ENCODE results near the gene SGCD. TPM values are rescaled to one million over a fixed set of nuclear protein-coding genes. Genes with fewer than 3 reads are reported as not detected.

SGCD gene
- total and polyA plus RNA-seq, 2 experiments from 2014 or later: 69.7 to 71.2 TPM

- in situ Hi-C loops (cut with MboI): no loop called here
- H3K9me3 ChIP-seq (ENCODE audit: low read depth): no peaks in the 10 kb centered on the region
- no peaks in the 10 kb centered on the region for H3K9me2 ChIP-seq (ENCODE audit: insufficient read depth)
- H3K4me3 ChIP-seq: no peak overlapping the region
- H3K4me2 ChIP-seq (ENCODE audit: unreplicated experiment): no peak overlapping the region
- H3K27me3 ChIP-seq (replicated peaks; ENCODE audit: insufficient read depth): no peaks in the 10 kb centered on the region
- H3K9ac ChIP-seq: no peak overlapping the region
- H3K79me2 ChIP-seq (ENCODE audit: insufficient read depth): no peaks in the 10 kb centered on the region
- WGBS, 2 experiments (ENCODE audit: low coverage in 1 of 2, low lambda C conversion rate in 2 of 2, missing lambda C conversion rate in 2 of 2): 88 to 92% methylated on average over 3 of the region's 3 CpGs
- H2AFZ ChIP-seq: no peak overlapping the region
- H3K4me1 ChIP-seq (ENCODE audit: insufficient read depth): 0 out of 2 replicates have a peak, but pooled peaks cover 11% of the 10 kb centered on the region
- H4K20me1 ChIP-seq (ENCODE audit: insufficient read depth): peaks cover 4% of the 10 kb centered on the region; the same call in 1 of the 2 replicates
- H3K36me3 ChIP-seq (ENCODE audit: low read depth): no peaks in the 10 kb centered on the region
- no peak for DNase-seq
- no peak overlapping the region for H3K27ac ChIP-seq
- H3F3A ChIP-seq (ENCODE audit: insufficient read depth): no peaks in the 10 kb centered on the region
- no peak for TF ChIP-seq EZH2 (IDR thresholded peaks at IDR 0.05; ENCODE audit: insufficient read depth, poor library complexity, severe bottlenecking)
- no peak for TF ChIP-seq EZH2phosphoT487 (IDR thresholded peaks at IDR 0.05; ENCODE audit: insufficient read depth, low read depth)
Observed at GRCh38 chr5:156581725-156582124, 254.8 kb downstream of the SGCD start.

- Histone ChIP-seq H2AFZ (no peak overlapping the region), H3K9ac (no peak overlapping the region), H3K27me3 (replicated peaks; ENCODE audit: insufficient read depth) (no peaks in the 10 kb centered on the region), H3K36me3 (ENCODE audit: low read depth) (no peaks in the 10 kb centered on the region), H3F3A (ENCODE audit: insufficient read depth) (no peaks in the 10 kb centered on the region), H3K27ac (no peak overlapping the region), H3K4me3 (no peak overlapping the region), H3K9me3 (ENCODE audit: low read depth) (no peaks in the 10 kb centered on the region), H3K79me2 (ENCODE audit: insufficient read depth) (no peaks in the 10 kb centered on the region), H3K4me1 (ENCODE audit: insufficient read depth) (0 out of 2 replicates have a peak, but pooled peaks cover 11% of the 10 kb centered on the region), H3K4me2 (ENCODE audit: unreplicated experiment) (no peak overlapping the region), H3K9me2 (ENCODE audit: insufficient read depth) (no peaks in the 10 kb centered on the region), H4K20me1 (ENCODE audit: insufficient read depth) (peaks cover 4% of the 10 kb centered on the region; the same call in 1 of the 2 replicates)
- no peak for TF ChIP-seq EZH2phosphoT487 (IDR thresholded peaks at IDR 0.05; ENCODE audit: insufficient read depth, low read depth)
- no peak for TF ChIP-seq EZH2 (IDR thresholded peaks at IDR 0.05; ENCODE audit: insufficient read depth, poor library complexity, severe bottlenecking)
- WGBS, 2 experiments (ENCODE audit: low coverage in 1 of 2, low lambda C conversion rate in 2 of 2, missing lambda C conversion rate in 2 of 2): 63 to 66% methylated on average over 2 of the region's 2 CpGs
- in situ Hi-C loops (cut with MboI): no loop called here
- DNase-seq: no peak
Observed at GRCh38 chr5:156582193-156582598, 255.2 kb downstream of the SGCD start.

GRCh38 chr5:156584871-156585270 is 257.9 kb downstream of the SGCD start:
- Histone ChIP-seq H3K27me3 (replicated peaks; ENCODE audit: insufficient read depth) (no peaks in the 10 kb centered on the region), H3K4me3 (no peak overlapping the region), H3K9me3 (ENCODE audit: low read depth) (no peaks in the 10 kb centered on the region), H3K27ac (no peak overlapping the region), H3K4me2 (ENCODE audit: unreplicated experiment) (no peak overlapping the region), H3F3A (ENCODE audit: insufficient read depth) (no peaks in the 10 kb centered on the region), H2AFZ (no peak overlapping the region), H3K36me3 (ENCODE audit: low read depth) (no peaks in the 10 kb centered on the region), H3K9me2 (ENCODE audit: insufficient read depth) (no peaks in the 10 kb centered on the region), H3K9ac (no peak overlapping the region), H4K20me1 (ENCODE audit: insufficient read depth) (no peaks in the 10 kb centered on the region), H3K4me1 (ENCODE audit: insufficient read depth) (0 out of 2 replicates have a peak, but pooled peaks cover 11% of the 10 kb centered on the region), H3K79me2 (ENCODE audit: insufficient read depth) (no peaks in the 10 kb centered on the region)
- peak; percentile 22 for DNase-seq
- in situ Hi-C loops (cut with MboI): no loop called here
- TF ChIP-seq EZH2 (IDR thresholded peaks at IDR 0.05; ENCODE audit: insufficient read depth, poor library complexity, severe bottlenecking) (no peak), EZH2phosphoT487 (IDR thresholded peaks at IDR 0.05; ENCODE audit: insufficient read depth, low read depth) (no peak)

- TF ChIP-seq EZH2phosphoT487 (IDR thresholded peaks at IDR 0.05; ENCODE audit: insufficient read depth, low read depth) (no peak), EZH2 (IDR thresholded peaks at IDR 0.05; ENCODE audit: insufficient read depth, poor library complexity, severe bottlenecking) (no peak)
- Histone ChIP-seq H4K20me1 (ENCODE audit: insufficient read depth) (no peaks in the 10 kb centered on the region), H3K27ac (no peak overlapping the region), H3K27me3 (replicated peaks; ENCODE audit: insufficient read depth) (no peaks in the 10 kb centered on the region), H3K9me2 (ENCODE audit: insufficient read depth) (no peaks in the 10 kb centered on the region), H3K4me3 (no peak overlapping the region), H3K79me2 (ENCODE audit: insufficient read depth) (no peaks in the 10 kb centered on the region), H3K9me3 (ENCODE audit: low read depth) (no peaks in the 10 kb centered on the region), H3K4me2 (ENCODE audit: unreplicated experiment) (no peak overlapping the region), H3K36me3 (ENCODE audit: low read depth) (no peaks in the 10 kb centered on the region), H3K4me1 (ENCODE audit: insufficient read depth) (0 out of 2 replicates have a peak, but pooled peaks cover 11% of the 10 kb centered on the region), H3F3A (ENCODE audit: insufficient read depth) (no peaks in the 10 kb centered on the region), H3K9ac (no peak overlapping the region), H2AFZ (no peak overlapping the region)
- in situ Hi-C loops (cut with MboI): no loop called here
- 80 to 90% methylated on average over 4 of the region's 4 CpGs for WGBS, 2 experiments (ENCODE audit: low coverage in 1 of 2, low lambda C conversion rate in 2 of 2, missing lambda C conversion rate in 2 of 2)
- no peak for DNase-seq
Observed at GRCh38 chr5:156585999-156586398, 259.0 kb downstream of the SGCD start.

GRCh38 chr5:156587012-156587411 is 260.0 kb downstream of the SGCD start:
- TF ChIP-seq EZH2phosphoT487 (IDR thresholded peaks at IDR 0.05; ENCODE audit: insufficient read depth, low read depth) (no peak), EZH2 (IDR thresholded peaks at IDR 0.05; ENCODE audit: insufficient read depth, poor library complexity, severe bottlenecking) (no peak)
- Histone ChIP-seq H3K4me1 (ENCODE audit: insufficient read depth) (0 out of 2 replicates have a peak, but pooled peaks cover 11% of the 10 kb centered on the region), H3K27me3 (replicated peaks; ENCODE audit: insufficient read depth) (no peaks in the 10 kb centered on the region), H3K79me2 (ENCODE audit: insufficient read depth) (no peaks in the 10 kb centered on the region), H3K27ac (no peak overlapping the region), H4K20me1 (ENCODE audit: insufficient read depth) (no peaks in the 10 kb centered on the region), H3K9me3 (ENCODE audit: low read depth) (no peaks in the 10 kb centered on the region), H3K9me2 (ENCODE audit: insufficient read depth) (no peaks in the 10 kb centered on the region), H3K36me3 (ENCODE audit: low read depth) (no peaks in the 10 kb centered on the region), H3K4me2 (ENCODE audit: unreplicated experiment) (no peak overlapping the region), H3K9ac (no peak overlapping the region), H3K4me3 (no peak overlapping the region), H3F3A (ENCODE audit: insufficient read depth) (no peaks in the 10 kb centered on the region), H2AFZ (no peak overlapping the region)
- no peak for DNase-seq
- WGBS, 2 experiments (ENCODE audit: low coverage in 1 of 2, low lambda C conversion rate in 2 of 2, missing lambda C conversion rate in 2 of 2): 81 to 82% methylated on average over 2 of the region's 2 CpGs
- in situ Hi-C loops (cut with MboI): no loop called here

Data from GM23248 (cell line).